ENCODE data around the gene RP9.

- no peak for TF ChIP-seq CTCF (conservative IDR thresholded peaks at IDR 0.05)
- TF ChIP-seq EZH2 (IDR thresholded peaks at IDR 0.05; ENCODE audit: low read depth) = no peak
Measured at GRCh38 chr7:33061282-33061937, 47.8 kb downstream of the RP9 start.

Measured in PC-9 (cell line).